Measurements from ENCODE around the gene SLC27A4.

DNA sequence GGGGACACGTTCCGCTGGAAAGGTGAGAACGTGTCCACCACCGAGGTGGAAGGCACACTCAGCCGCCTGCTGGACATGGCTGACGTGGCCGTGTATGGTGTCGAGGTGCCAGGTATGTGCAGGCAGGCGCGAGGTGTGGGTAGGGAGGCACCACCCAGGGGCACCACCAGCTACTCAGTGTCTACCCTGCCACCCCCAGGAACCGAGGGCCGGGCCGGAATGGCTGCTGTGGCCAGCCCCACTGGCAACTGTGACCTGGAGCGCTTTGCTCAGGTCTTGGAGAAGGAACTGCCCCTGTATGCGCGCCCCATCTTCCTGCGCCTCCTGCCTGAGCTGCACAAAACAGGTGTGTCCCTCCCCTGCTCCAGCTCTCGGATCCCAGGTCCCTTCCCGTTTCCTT, 15.1 kb downstream of the SLC27A4 start:
- TF ChIP-seq, protein P1, sequence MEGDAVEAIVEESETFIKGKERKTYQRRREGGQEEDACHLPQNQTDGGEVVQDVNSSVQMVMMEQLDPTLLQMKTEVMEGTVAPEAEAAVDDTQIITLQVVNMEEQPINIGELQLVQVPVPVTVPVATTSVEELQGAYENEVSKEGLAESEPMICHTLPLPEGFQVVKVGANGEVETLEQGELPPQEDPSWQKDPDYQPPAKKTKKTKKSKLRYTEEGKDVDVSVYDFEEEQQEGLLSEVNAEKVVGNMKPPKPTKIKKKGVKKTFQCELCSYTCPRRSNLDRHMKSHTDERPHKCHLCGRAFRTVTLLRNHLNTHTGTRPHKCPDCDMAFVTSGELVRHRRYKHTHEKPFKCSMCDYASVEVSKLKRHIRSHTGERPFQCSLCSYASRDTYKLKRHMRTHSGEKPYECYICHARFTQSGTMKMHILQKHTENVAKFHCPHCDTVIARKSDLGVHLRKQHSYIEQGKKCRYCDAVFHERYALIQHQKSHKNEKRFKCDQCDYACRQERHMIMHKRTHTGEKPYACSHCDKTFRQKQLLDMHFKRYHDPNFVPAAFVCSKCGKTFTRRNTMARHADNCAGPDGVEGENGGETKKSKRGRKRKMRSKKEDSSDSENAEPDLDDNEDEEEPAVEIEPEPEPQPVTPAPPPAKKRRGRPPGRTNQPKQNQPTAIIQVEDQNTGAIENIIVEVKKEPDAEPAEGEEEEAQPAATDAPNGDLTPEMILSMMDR (conservative IDR thresholded peaks at IDR 0.05; ENCODE audit: low read length): no peak
- no peak for TF ChIP-seq EZH2phosphoT487 (IDR thresholded peaks at IDR 0.05; ENCODE audit: borderline replicate concordance, low read depth, low read length)
